HG03442 (cell line): ENCODE results near the gene RASGRP3.
A peak's percentile ranks its signal among the peaks of the same experiment; 100 is the strongest.
"Not testable (repeated sequence)": the region's sequence is repeated elsewhere in the genome, so short reads cannot be mapped to it uniquely, and the experiment has no call there.

Experiments
- ATAC-seq: cut with Tn5 transposase; IDR thresholded peaks from one replicate; pipeline ENCODE4 v1.9.1; 2021; ENCODE audit warnings: mild to moderate bottlenecking, moderate library complexity; ENCODE audit not compliant: unreplicated experiment

The RASGRP3 gene

GRCh38 chr2:33457556-33458247, 18.7 kb upstream of the RASGRP3 start:
- peak; percentile 98 for ATAC-seq

- ATAC-seq, result peak; percentile 9
Observed at GRCh38 chr2:33458248-33458819, 18.1 kb upstream of the RASGRP3 start.

GRCh38 chr2:33459745-33460144, 16.7 kb upstream of the RASGRP3 start:
- no peak for ATAC-seq

- ATAC-seq, result not testable (repeated sequence)
Observed at GRCh38 chr2:33462512-33462911, 13.9 kb upstream of the RASGRP3 start.

- ATAC-seq, result no peak
Observed at GRCh38 chr2:33467413-33467812, 9.0 kb upstream of the RASGRP3 start.

GRCh38 chr2:33469238-33469637, 7.2 kb upstream of the RASGRP3 start:
- ATAC-seq, result no peak

- peak; percentile 43 for ATAC-seq
Observed at GRCh38 chr2:33475224-33476130, 972 bp upstream of the RASGRP3 start.

GRCh38 chr2:33476793-33477190, 343 bp downstream of the RASGRP3 start:
- no peak for ATAC-seq

GRCh38 chr2:33477473-33478468, 1.3 kb downstream of the RASGRP3 start:
- peak; percentile 29 for ATAC-seq

GRCh38 chr2:33478968-33479731, 2.7 kb downstream of the RASGRP3 start:
- no peak for ATAC-seq

- no peak for ATAC-seq
Observed at GRCh38 chr2:33482518-33482917, 6.1 kb downstream of the RASGRP3 start.

- ATAC-seq, result peak; percentile 27
Observed at GRCh38 chr2:33484042-33484621, 7.7 kb downstream of the RASGRP3 start.

GRCh38 chr2:33485051-33485450, 8.6 kb downstream of the RASGRP3 start:
- no peak for ATAC-seq

- ATAC-seq, result no peak
Observed at GRCh38 chr2:33486544-33486943, 10.1 kb downstream of the RASGRP3 start.

- peak; percentile 37 for ATAC-seq
Observed at GRCh38 chr2:33488178-33488690, 11.8 kb downstream of the RASGRP3 start.

- peak; percentile 47 for ATAC-seq
Observed at GRCh38 chr2:33488715-33489540, 12.5 kb downstream of the RASGRP3 start.

GRCh38 chr2:33489835-33490431, 13.5 kb downstream of the RASGRP3 start:
- ATAC-seq, result no peak
